Activated naive CD8-positive, alpha-beta T cell treated with anti-CD3 and anti-CD28 coated beads, Interleukin-2, amount 10 ng/mL, durations not matched to agents 7 days and 5 days (primary cell): Measurements from ENCODE around the gene SEPTIN10. TPM values are rescaled to one million over a fixed set of nuclear protein-coding genes. Genes with fewer than 3 reads are reported as not detected.

Experiments used
- ATAC-seq: fragments of 150-1000 bp; cut with Tn5 transposase; one replicate; pipeline ENCODE4 v1.10.0; 2021; ENCODE audit warnings: low read depth, moderate library complexity
- POLR2A ChIA-PET: fragments of 350-600 bp; sonication (Branson Sonifier 250); formaldehyde crosslinking; loops from one replicate; lab custom pipeline; 2021; ENCODE audit warnings: antibody characterized with exemption; lab: Charles Lee
- DNase-seq: peaks from one replicate; pipeline ENCODE4 v3.0.0; 2021
- H3K27ac Mint-ChIP-seq: one replicate; pipeline ENCODE4 v1.8.0; 2022; ENCODE audit warnings: mild to moderate bottlenecking, mixed read lengths
- H3K27me3 Mint-ChIP-seq: one replicate; pipeline ENCODE4 v1.8.0; 2022; ENCODE audit warnings: mild to moderate bottlenecking, moderate library complexity, mixed read lengths
- H3K36me3 Mint-ChIP-seq: one replicate; pipeline ENCODE4 v1.8.0; 2021; ENCODE audit warnings: mild to moderate bottlenecking, mixed read lengths
- H3K4me1 Mint-ChIP-seq: one replicate; pipeline ENCODE4 v1.8.0; 2021; ENCODE audit warnings: mixed read lengths
- H3K4me3 Mint-ChIP-seq: one replicate; pipeline ENCODE4 v1.8.0; 2022; ENCODE audit warnings: mild to moderate bottlenecking, moderate library complexity, mixed read lengths
- H3K9me3 Mint-ChIP-seq: one replicate; pipeline ENCODE4 v1.8.0; 2021; ENCODE audit warnings: mixed read lengths
- total RNA-seq, 2 experiments: library from RNA; stranded (reverse); gene quantifications; one replicate each; pipeline ENCODE4 v1.2.3, GENCODE V29; 2021

The SEPTIN10 gene
- total RNA-seq, 2 experiments from 2014 or later, result 0.31 to 0.61 TPM

DNA sequence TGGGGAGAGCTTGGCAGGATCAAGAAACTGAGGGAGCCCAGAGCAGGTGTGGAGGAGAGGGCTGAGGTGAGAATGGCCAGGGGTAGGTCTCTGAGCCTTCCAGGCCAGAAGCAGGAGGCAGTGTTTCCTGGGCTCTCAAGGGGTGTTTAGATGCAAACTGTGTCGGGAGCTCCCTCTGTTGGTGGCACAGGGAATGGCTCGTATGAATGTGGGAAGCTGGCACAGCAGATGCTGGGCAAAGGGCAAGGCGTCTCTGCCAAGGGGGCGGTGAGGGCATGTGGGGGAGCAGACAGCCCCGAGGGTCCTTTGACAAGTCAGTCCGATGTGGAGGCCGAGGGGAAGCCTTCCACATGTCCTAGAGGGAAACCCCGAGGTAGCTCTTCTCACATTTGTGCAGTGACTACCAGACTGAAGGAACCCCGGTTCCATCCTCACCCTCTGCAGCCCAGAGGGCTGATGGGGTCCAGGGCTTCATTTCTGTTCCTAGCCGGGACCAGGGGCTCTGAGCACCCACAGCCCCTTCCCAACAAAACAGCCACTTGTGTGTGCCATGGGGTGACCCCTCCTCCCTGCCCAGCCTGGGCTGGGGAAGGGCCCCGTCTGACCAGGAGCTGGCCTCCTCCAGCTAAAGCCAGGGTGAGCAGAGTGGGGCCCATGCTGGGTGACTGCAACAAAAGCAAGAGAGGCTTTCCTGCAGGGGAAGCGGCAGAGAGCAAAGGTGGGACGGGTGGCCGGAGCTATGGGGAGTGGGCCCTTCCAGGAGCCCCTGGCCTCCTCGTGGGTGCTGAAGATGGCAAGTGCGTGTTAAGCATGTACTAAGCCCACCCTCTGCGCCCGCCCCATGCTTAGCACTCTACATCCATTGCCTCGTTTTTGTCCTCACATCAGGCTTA lies 103.4 kb downstream of the SEPTIN10 start:
- Mint-ChIP-seq H3K27ac (no peak overlapping the region), H3K9me3 (no peaks in the 10 kb centered on the region), H3K4me1 (peaks cover 5% of the 10 kb centered on the region), H3K27me3 (no peaks in the 10 kb centered on the region), H3K36me3 (no peaks in the 10 kb centered on the region), H3K4me3 (no peak overlapping the region)
- DNase-seq, result peak; percentile 77
- POLR2A ChIA-PET, result no interaction called here
- peak; percentile 76 for ATAC-seq

GRCh38 chr2:109508556-109508955 lies 105.2 kb downstream of the SEPTIN10 start:
- no peak for ATAC-seq
- Mint-ChIP-seq H3K36me3 (no peaks in the 10 kb centered on the region), H3K4me1 (peaks cover 5% of the 10 kb centered on the region), H3K4me3 (no peak overlapping the region), H3K27me3 (no peaks in the 10 kb centered on the region), H3K27ac (no peak overlapping the region), H3K9me3 (no peaks in the 10 kb centered on the region)
- POLR2A ChIA-PET, result no interaction called here
- no peak for DNase-seq

DNA sequence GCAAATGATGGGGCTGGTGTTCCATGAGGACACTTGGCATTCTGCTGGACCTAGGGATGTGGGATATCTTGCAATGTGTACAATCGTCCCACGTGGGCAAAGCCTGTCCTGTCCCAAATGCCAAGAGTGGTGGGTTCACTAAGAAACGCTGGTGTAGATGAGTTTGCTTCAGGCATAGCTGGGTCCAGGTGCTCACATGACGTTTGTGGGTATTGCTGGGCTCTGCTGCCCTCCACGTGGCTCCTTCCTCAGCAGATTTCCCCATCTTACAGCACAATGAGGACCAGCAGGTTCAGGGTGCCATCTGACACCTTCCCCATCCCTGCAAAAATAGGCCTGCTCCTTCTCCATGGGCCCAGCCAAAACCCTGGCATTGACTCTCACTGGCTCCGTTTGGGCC lies 105.9 kb downstream of the SEPTIN10 start:
- POLR2A ChIA-PET, result no interaction called here
- DNase-seq (no peak), ATAC-seq (no peak)
- Mint-ChIP-seq H3K9me3 (no peaks in the 10 kb centered on the region), H3K27me3 (no peaks in the 10 kb centered on the region), H3K4me1 (no peaks in the 10 kb centered on the region), H3K4me3 (no peak overlapping the region), H3K27ac (no peak overlapping the region), H3K36me3 (no peaks in the 10 kb centered on the region)

DNA sequence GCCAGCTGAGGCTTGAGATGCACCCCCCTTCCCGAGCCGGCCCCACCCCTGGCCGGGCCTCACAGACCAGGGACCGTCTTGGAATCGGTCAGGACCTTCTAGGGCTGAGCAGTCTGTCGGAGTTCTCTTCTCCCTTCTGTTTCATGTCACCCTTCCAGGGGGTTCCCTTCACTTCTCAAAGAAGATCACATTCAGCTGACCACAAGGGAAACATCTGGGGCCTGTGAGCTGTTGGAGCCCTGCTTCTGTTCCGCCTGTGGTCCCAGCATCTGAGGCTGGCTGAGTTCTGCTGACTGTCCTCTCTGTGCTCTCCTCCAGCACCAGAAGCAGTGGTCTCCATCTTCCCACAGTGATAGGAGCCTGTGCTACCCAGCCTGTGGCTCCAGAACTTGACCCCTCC lies 106.5 kb downstream of the SEPTIN10 start:
- no peaks in the 10 kb centered on the region for H3K27me3 Mint-ChIP-seq
- ATAC-seq, result no peak
- H3K36me3 Mint-ChIP-seq, result no peaks in the 10 kb centered on the region
- H3K9me3 Mint-ChIP-seq, result no peaks in the 10 kb centered on the region
- POLR2A ChIA-PET, result no interaction called here
- DNase-seq, result no peak
- H3K27ac Mint-ChIP-seq, result no peak overlapping the region
- H3K4me3 Mint-ChIP-seq, result no peak overlapping the region
- H3K4me1 Mint-ChIP-seq, result no peaks in the 10 kb centered on the region

GRCh38 chr2:109503191-109503590 lies 110.6 kb downstream of the SEPTIN10 start:
- Mint-ChIP-seq H3K9me3 (no peaks in the 10 kb centered on the region), H3K27ac (no peak overlapping the region), H3K4me3 (no peak overlapping the region), H3K36me3 (no peaks in the 10 kb centered on the region), H3K27me3 (no peaks in the 10 kb centered on the region), H3K4me1 (peaks cover 2% of the 10 kb centered on the region)
- POLR2A ChIA-PET, result no interaction called here
- DNase-seq (no peak), ATAC-seq (no peak)

GRCh38 chr2:109501461-109501860 lies 112.3 kb downstream of the SEPTIN10 start:
- ATAC-seq, result no peak

DNA sequence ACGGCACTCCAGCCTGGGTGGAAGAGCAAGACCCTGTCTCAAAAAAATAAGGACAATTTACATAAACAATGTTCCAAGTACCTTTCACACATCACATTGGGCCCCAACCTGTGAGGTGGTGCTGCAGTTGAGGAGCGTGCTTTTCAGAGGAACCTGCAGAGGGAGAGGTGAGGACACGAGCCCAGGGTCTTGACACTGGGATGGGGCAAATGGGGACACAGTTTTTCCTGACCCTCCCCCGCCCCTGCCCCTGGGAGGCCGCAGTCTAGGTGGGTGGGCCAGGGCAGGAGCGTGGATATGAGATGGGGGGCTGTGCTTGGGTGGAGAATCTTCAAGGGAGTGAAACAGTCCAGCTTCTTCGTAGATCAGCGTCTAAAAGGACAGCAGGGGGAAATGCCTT lies 112.9 kb downstream of the SEPTIN10 start:
- DNase-seq (no peak), ATAC-seq (no peak)
- POLR2A ChIA-PET, result no interaction called here
- peaks cover 2% of the 10 kb centered on the region for H3K4me1 Mint-ChIP-seq
- no peaks in the 10 kb centered on the region for H3K36me3 Mint-ChIP-seq
- H3K9me3 Mint-ChIP-seq, result no peaks in the 10 kb centered on the region
- no peaks in the 10 kb centered on the region for H3K27me3 Mint-ChIP-seq
- no peak overlapping the region for H3K4me3 Mint-ChIP-seq
- H3K27ac Mint-ChIP-seq, result no peak overlapping the region

More at GRCh38 chr2:109501461-109501860, 112.3 kb downstream of the SEPTIN10 start:
- Mint-ChIP-seq H3K36me3 (no peaks in the 10 kb centered on the region), H3K27ac (no peak overlapping the region), H3K9me3 (no peaks in the 10 kb centered on the region), H3K4me1 (peaks cover 2% of the 10 kb centered on the region), H3K27me3 (no peaks in the 10 kb centered on the region), H3K4me3 (no peak overlapping the region)
- no peak for DNase-seq
- POLR2A ChIA-PET, result no interaction called here

- Mint-ChIP-seq H3K27me3 (no peaks in the 10 kb centered on the region), H3K4me3 (no peak overlapping the region), H3K36me3 (no peaks in the 10 kb centered on the region), H3K27ac (no peak overlapping the region), H3K9me3 (no peaks in the 10 kb centered on the region), H3K4me1 (peaks cover 2% of the 10 kb centered on the region)
- POLR2A ChIA-PET, result no interaction called here
- DNase-seq, result no peak
- no peak for ATAC-seq
Measured at GRCh38 chr2:109499566-109499965, 114.2 kb downstream of the SEPTIN10 start.

DNA sequence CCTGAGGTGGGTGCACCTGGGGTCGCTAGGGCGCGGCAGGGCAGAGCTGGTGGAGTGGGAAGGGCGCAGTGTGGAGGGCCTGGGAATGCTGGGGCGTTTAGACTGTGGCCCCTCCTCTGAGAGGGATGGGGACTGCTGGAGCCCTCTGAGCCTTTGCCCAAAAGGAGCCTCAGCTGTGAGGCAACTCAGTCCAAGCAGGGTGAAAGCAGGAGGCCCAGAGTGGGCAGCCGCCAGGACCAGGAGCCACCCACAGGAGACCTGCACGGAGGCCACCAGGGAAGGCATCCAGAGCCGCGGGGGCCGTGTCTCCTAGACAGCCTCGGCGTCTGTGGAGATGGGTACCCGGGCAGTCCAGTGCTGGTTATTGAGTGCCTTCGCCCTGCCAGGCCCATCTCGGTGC lies 114.9 kb downstream of the SEPTIN10 start:
- no peaks in the 10 kb centered on the region for H3K27me3 Mint-ChIP-seq
- H3K4me3 Mint-ChIP-seq, result no peak overlapping the region
- peaks cover 2% of the 10 kb centered on the region for H3K4me1 Mint-ChIP-seq
- ATAC-seq (no peak), DNase-seq (no peak)
- POLR2A ChIA-PET, result no interaction called here
- H3K27ac Mint-ChIP-seq, result no peak overlapping the region
- no peaks in the 10 kb centered on the region for H3K36me3 Mint-ChIP-seq
- H3K9me3 Mint-ChIP-seq, result no peaks in the 10 kb centered on the region

- DNase-seq, result no peak
- Mint-ChIP-seq H3K4me3 (no peak overlapping the region), H3K4me1 (peaks cover 2% of the 10 kb centered on the region), H3K27me3 (no peaks in the 10 kb centered on the region), H3K9me3 (no peaks in the 10 kb centered on the region), H3K36me3 (no peaks in the 10 kb centered on the region), H3K27ac (no peak overlapping the region)
- POLR2A ChIA-PET, result no interaction called here
- no peak for ATAC-seq
Measured at GRCh38 chr2:109497911-109498870, 115.6 kb downstream of the SEPTIN10 start.

DNA sequence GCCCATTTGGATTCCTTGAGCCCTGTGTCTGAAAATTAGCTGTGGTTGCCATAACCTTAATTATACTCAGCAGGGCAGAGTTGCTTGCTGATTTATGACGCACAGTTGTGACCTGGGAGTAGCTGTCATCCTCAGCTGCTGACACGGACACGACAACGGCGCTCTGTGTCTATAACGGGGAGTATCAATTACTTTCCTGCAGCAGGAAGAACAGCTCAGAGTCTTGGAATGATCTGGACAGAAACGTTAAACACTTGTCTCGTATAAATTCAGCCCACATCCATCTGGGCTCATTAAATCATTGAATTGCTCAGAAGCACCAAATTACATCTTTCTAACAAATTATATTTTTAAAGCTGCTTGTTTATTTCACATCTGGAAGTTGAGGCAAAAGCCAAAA lies 116.3 kb downstream of the SEPTIN10 start:
- no peaks in the 10 kb centered on the region for H3K27me3 Mint-ChIP-seq
- no peak overlapping the region for H3K4me3 Mint-ChIP-seq
- no peaks in the 10 kb centered on the region for H3K36me3 Mint-ChIP-seq
- ATAC-seq (no peak), DNase-seq (no peak)
- no peaks in the 10 kb centered on the region for H3K9me3 Mint-ChIP-seq
- H3K4me1 Mint-ChIP-seq, result peaks cover 2% of the 10 kb centered on the region
- no peak overlapping the region for H3K27ac Mint-ChIP-seq
- POLR2A ChIA-PET, result interaction anchor here (0.5 kb wide), 1 partner anchor 637 kb away, joined by 5 read pairs; no protein-coding TSS in a partner anchor

DNA sequence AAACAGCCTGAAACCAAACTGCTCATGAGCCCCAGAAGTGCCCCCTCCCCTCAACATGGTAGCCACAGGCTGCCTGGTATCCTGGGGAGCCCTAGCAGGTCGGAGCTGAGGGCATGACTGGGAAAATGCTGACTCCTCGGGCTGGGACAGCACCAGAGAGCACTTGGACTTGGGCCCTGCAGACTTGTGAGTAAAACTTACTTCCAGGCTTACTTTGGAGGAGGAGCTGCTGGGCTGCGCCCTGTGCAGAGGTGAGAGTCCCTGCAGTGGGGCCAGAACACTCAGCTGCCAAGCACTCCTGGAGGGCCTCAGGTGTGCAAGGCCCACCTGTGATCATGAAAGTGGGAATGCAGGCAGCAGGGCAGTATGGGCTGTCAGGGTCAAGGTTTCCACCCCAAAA lies 119.4 kb downstream of the SEPTIN10 start:
- POLR2A ChIA-PET, result no interaction called here
- Mint-ChIP-seq H3K4me3 (no peak overlapping the region), H3K4me1 (no peaks in the 10 kb centered on the region), H3K27me3 (no peaks in the 10 kb centered on the region), H3K36me3 (no peaks in the 10 kb centered on the region), H3K9me3 (no peaks in the 10 kb centered on the region), H3K27ac (no peak overlapping the region)
- no peak for ATAC-seq
- no peak for DNase-seq

GRCh38 chr2:109493176-109493935 lies 120.4 kb downstream of the SEPTIN10 start:
- no peak for DNase-seq
- H3K9me3 Mint-ChIP-seq, result no peaks in the 10 kb centered on the region
- no peak overlapping the region for H3K4me3 Mint-ChIP-seq
- ATAC-seq, result no peak
- no peaks in the 10 kb centered on the region for H3K27me3 Mint-ChIP-seq
- POLR2A ChIA-PET, result no interaction called here
- H3K36me3 Mint-ChIP-seq, result no peaks in the 10 kb centered on the region
- H3K27ac Mint-ChIP-seq, result no peak overlapping the region
- H3K4me1 Mint-ChIP-seq, result no peaks in the 10 kb centered on the region
